ENCODE data around the gene TBC1D22A.

GRCh38 chr22:47101321-47101885 is 339.0 kb downstream of the TBC1D22A start:
- TF ChIP-seq, protein P1, sequence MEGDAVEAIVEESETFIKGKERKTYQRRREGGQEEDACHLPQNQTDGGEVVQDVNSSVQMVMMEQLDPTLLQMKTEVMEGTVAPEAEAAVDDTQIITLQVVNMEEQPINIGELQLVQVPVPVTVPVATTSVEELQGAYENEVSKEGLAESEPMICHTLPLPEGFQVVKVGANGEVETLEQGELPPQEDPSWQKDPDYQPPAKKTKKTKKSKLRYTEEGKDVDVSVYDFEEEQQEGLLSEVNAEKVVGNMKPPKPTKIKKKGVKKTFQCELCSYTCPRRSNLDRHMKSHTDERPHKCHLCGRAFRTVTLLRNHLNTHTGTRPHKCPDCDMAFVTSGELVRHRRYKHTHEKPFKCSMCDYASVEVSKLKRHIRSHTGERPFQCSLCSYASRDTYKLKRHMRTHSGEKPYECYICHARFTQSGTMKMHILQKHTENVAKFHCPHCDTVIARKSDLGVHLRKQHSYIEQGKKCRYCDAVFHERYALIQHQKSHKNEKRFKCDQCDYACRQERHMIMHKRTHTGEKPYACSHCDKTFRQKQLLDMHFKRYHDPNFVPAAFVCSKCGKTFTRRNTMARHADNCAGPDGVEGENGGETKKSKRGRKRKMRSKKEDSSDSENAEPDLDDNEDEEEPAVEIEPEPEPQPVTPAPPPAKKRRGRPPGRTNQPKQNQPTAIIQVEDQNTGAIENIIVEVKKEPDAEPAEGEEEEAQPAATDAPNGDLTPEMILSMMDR (optimal IDR thresholded peaks at IDR 0.05 in 1 of 3, IDR thresholded peaks at IDR 0.05 in 1 of 3, conservative IDR thresholded peaks at IDR 0.05 in 1 of 3; ENCODE audit: extremely low read depth in 1 of 3, insufficient read depth in 2 of 3, low read length in 3 of 3) = no peak
- no peak for TF ChIP-seq EZH2 (IDR thresholded peaks at IDR 0.05; ENCODE audit: low read length)

All from keratinocyte (primary cell).